ENCODE measurements around the gene SP6. TPM values are rescaled to one million over a fixed set of nuclear protein-coding genes. Genes with fewer than 3 reads are reported as not detected.
A peak's percentile ranks its signal among the peaks of the same experiment; 100 is the strongest.

SP6 gene
- total RNA-seq, 2 experiments from 2014 or later: 0.05 TPM; not detected in 1

GRCh38 chr17:47816111-47816735 lies 34.7 kb downstream of the SP6 start:
- no peak overlapping the region for H3K4me3 Mint-ChIP-seq
- H3K4me1 Mint-ChIP-seq (ENCODE audit: low read depth): peaks cover 16% of the 10 kb centered on the region
- H3K36me3 Mint-ChIP-seq (ENCODE audit: low read depth): peaks cover 42% of the 10 kb centered on the region
- CTCF ChIA-PET: no interaction called here
- ATAC-seq (no peak), DNase-seq (no peak)
- no peaks in the 10 kb centered on the region for H3K9me3 Mint-ChIP-seq (ENCODE audit: insufficient read depth)
- POLR2A ChIA-PET: no interaction called here
- H3K27me3 Mint-ChIP-seq (ENCODE audit: low read depth): no peaks in the 10 kb centered on the region
- H3K27ac Mint-ChIP-seq: no peak overlapping the region

- no peak overlapping the region for H3K27ac Mint-ChIP-seq
- H3K4me1 Mint-ChIP-seq (ENCODE audit: low read depth): peaks cover 8% of the 10 kb centered on the region
- CTCF ChIA-PET: no interaction called here
- H3K36me3 Mint-ChIP-seq (ENCODE audit: low read depth): peaks cover 45% of the 10 kb centered on the region
- no peaks in the 10 kb centered on the region for H3K9me3 Mint-ChIP-seq (ENCODE audit: insufficient read depth)
- H3K27me3 Mint-ChIP-seq (ENCODE audit: low read depth): no peaks in the 10 kb centered on the region
- DNase-seq (no peak), ATAC-seq (no peak)
- POLR2A ChIA-PET: no interaction called here
- H3K4me3 Mint-ChIP-seq: no peak overlapping the region
These were observed 35.7 kb downstream of the SP6 start for GRCh38 chr17:47815106-47815918.

GRCh38 chr17:47813512-47814031 lies 37.4 kb downstream of the SP6 start:
- POLR2A ChIA-PET: no interaction called here
- no peak overlapping the region for H3K27ac Mint-ChIP-seq
- H3K27me3 Mint-ChIP-seq (ENCODE audit: low read depth): no peaks in the 10 kb centered on the region
- CTCF ChIA-PET: no interaction called here
- no peak overlapping the region for H3K4me3 Mint-ChIP-seq
- peaks cover 5% of the 10 kb centered on the region for H3K4me1 Mint-ChIP-seq (ENCODE audit: low read depth)
- ATAC-seq (no peak), DNase-seq (no peak)
- H3K9me3 Mint-ChIP-seq (ENCODE audit: insufficient read depth): no peaks in the 10 kb centered on the region
- peaks cover 47% of the 10 kb centered on the region for H3K36me3 Mint-ChIP-seq (ENCODE audit: low read depth)

GRCh38 chr17:47813077-47813476 lies 37.9 kb downstream of the SP6 start:
- H3K4me3 Mint-ChIP-seq: no peak overlapping the region
- H3K27ac Mint-ChIP-seq: no peak overlapping the region
- CTCF ChIA-PET: no interaction called here
- H3K9me3 Mint-ChIP-seq (ENCODE audit: insufficient read depth): no peaks in the 10 kb centered on the region
- POLR2A ChIA-PET: interaction anchor here (0.6 kb wide), 1 partner anchor 110 kb away, joined by 3 read pairs; no protein-coding TSS in a partner anchor
- H3K36me3 Mint-ChIP-seq (ENCODE audit: low read depth): peaks cover 49% of the 10 kb centered on the region
- peaks cover 5% of the 10 kb centered on the region for H3K4me1 Mint-ChIP-seq (ENCODE audit: low read depth)
- DNase-seq: no peak
- ATAC-seq: no peak
- no peaks in the 10 kb centered on the region for H3K27me3 Mint-ChIP-seq (ENCODE audit: low read depth)

GRCh38 chr17:47812146-47812920 lies 38.6 kb downstream of the SP6 start:
- H3K36me3 Mint-ChIP-seq (ENCODE audit: low read depth): peaks cover 50% of the 10 kb centered on the region
- peak overlapping the region; percentile 17 for H3K27ac Mint-ChIP-seq
- H3K9me3 Mint-ChIP-seq (ENCODE audit: insufficient read depth): no peaks in the 10 kb centered on the region
- H3K27me3 Mint-ChIP-seq (ENCODE audit: low read depth): no peaks in the 10 kb centered on the region
- ChIA-PET POLR2A (interaction anchor here (0.6 kb wide), 1 partner anchor 109 kb away, joined by 3 read pairs; no protein-coding TSS in a partner anchor), CTCF (no interaction called here)
- H3K4me1 Mint-ChIP-seq (ENCODE audit: low read depth): peaks cover 5% of the 10 kb centered on the region
- no peak for ATAC-seq
- no peak overlapping the region for H3K4me3 Mint-ChIP-seq
- no peak for DNase-seq

- H3K27ac Mint-ChIP-seq: no peak overlapping the region
- no peak overlapping the region for H3K4me3 Mint-ChIP-seq
- ATAC-seq (no peak), DNase-seq (no peak)
- ChIA-PET POLR2A (no interaction called here), CTCF (no interaction called here)
- H3K27me3 Mint-ChIP-seq (ENCODE audit: low read depth): no peaks in the 10 kb centered on the region
- H3K36me3 Mint-ChIP-seq (ENCODE audit: low read depth): peaks cover 51% of the 10 kb centered on the region
- no peaks in the 10 kb centered on the region for H3K9me3 Mint-ChIP-seq (ENCODE audit: insufficient read depth)
- peaks cover 5% of the 10 kb centered on the region for H3K4me1 Mint-ChIP-seq (ENCODE audit: low read depth)
These were observed 39.3 kb downstream of the SP6 start for GRCh38 chr17:47811709-47812108.

- ATAC-seq: no peak
- no peak overlapping the region for H3K4me3 Mint-ChIP-seq
- no peak overlapping the region for H3K27ac Mint-ChIP-seq
- peaks cover 5% of the 10 kb centered on the region for H3K4me1 Mint-ChIP-seq (ENCODE audit: low read depth)
- CTCF ChIA-PET: interaction anchor here (1.1 kb wide), 1 partner anchor 21 kb away, joined by 3 read pairs; no protein-coding TSS in a partner anchor
- POLR2A ChIA-PET: interaction anchor here (1.4 kb wide), 1 partner anchor 11 kb away, joined by 4 read pairs; the partner anchor contains the start of gene OSBPL7
- DNase-seq: no peak
- H3K36me3 Mint-ChIP-seq (ENCODE audit: low read depth): peaks cover 51% of the 10 kb centered on the region
- H3K9me3 Mint-ChIP-seq (ENCODE audit: insufficient read depth): no peaks in the 10 kb centered on the region
- no peaks in the 10 kb centered on the region for H3K27me3 Mint-ChIP-seq (ENCODE audit: low read depth)
These were observed 39.9 kb downstream of the SP6 start for GRCh38 chr17:47810901-47811635.

- Mint-ChIP-seq H3K9me3 (ENCODE audit: insufficient read depth) (no peaks in the 10 kb centered on the region), H3K36me3 (ENCODE audit: low read depth) (peaks cover 45% of the 10 kb centered on the region), H3K27ac (no peak overlapping the region), H3K4me3 (no peak overlapping the region), H3K4me1 (ENCODE audit: low read depth) (peaks cover 5% of the 10 kb centered on the region), H3K27me3 (ENCODE audit: low read depth) (no peaks in the 10 kb centered on the region)
- ChIA-PET CTCF (interaction anchor here (0.7 to 1.1 kb wide), 3 partner anchors 11 to 111 kb away, joined by 3 read pairs; partner anchors contain the start of gene OSBPL7), POLR2A (interaction anchor here (1.4 kb wide), 1 partner anchor 11 kb away, joined by 4 read pairs; the partner anchor contains the start of gene OSBPL7)
- peak; percentile 32 for ATAC-seq
- no peak for DNase-seq
These were observed 40.7 kb downstream of the SP6 start for GRCh38 chr17:47810200-47810821.

- no peaks in the 10 kb centered on the region for H3K9me3 Mint-ChIP-seq (ENCODE audit: insufficient read depth)
- POLR2A ChIA-PET: interaction anchor here (1.0 kb wide), 1 partner anchor 145 kb away, joined by 3 read pairs; no protein-coding TSS in a partner anchor
- CTCF ChIA-PET: no interaction called here
- ATAC-seq: no peak
- peaks cover 40% of the 10 kb centered on the region for H3K36me3 Mint-ChIP-seq (ENCODE audit: low read depth)
- DNase-seq: no peak
- no peak overlapping the region for H3K27ac Mint-ChIP-seq
- H3K4me1 Mint-ChIP-seq (ENCODE audit: low read depth): peaks cover 5% of the 10 kb centered on the region
- peaks cover 2% of the 10 kb centered on the region for H3K27me3 Mint-ChIP-seq (ENCODE audit: low read depth)
- H3K4me3 Mint-ChIP-seq: no peak overlapping the region
These were observed 42.0 kb downstream of the SP6 start for GRCh38 chr17:47808830-47809480.

- Mint-ChIP-seq H3K36me3 (ENCODE audit: low read depth) (peaks cover 40% of the 10 kb centered on the region), H3K27ac (peak overlapping the region; percentile 59), H3K4me3 (no peak overlapping the region), H3K9me3 (ENCODE audit: insufficient read depth) (no peaks in the 10 kb centered on the region), H3K4me1 (ENCODE audit: low read depth) (peaks cover 5% of the 10 kb centered on the region), H3K27me3 (ENCODE audit: low read depth) (peaks cover 2% of the 10 kb centered on the region)
- ATAC-seq: no peak
- ChIA-PET POLR2A (interaction anchor here (1.0 kb wide), 1 partner anchor 145 kb away, joined by 3 read pairs; no protein-coding TSS in a partner anchor), CTCF (no interaction called here)
- DNase-seq: no peak
These were observed 42.7 kb downstream of the SP6 start for GRCh38 chr17:47808036-47808829.
